BJ (cell line): ENCODE results near the gene SLC17A9. TPM values are rescaled to one million over a fixed set of nuclear protein-coding genes. Genes with fewer than 3 reads are reported as not detected.

Source experiments
- CTCF ChIA-PET: fragments of 350-600 bp; formaldehyde crosslinking; extraction: SDS; loops from one replicate; lab custom pipeline; 2021; ENCODE audit warnings: antibody characterized with exemption, inconsistent platforms; lab: Yijun Ruan, JAX
- POLR2A ChIA-PET: fragments of 300-600 bp; sonication (Branson Sonifier 250); formaldehyde crosslinking; extraction: SDS; loops from one replicate; lab custom pipeline; 2021; ENCODE audit warnings: antibody characterized with exemption; lab: Charles Lee
- DNase-seq: peaks from one replicate; pipeline ENCODE4 v3.0.0-alpha.2; 2011; ENCODE audit warnings: low read depth
- H3K27me3 ChIP-seq: 2 replicates; pipeline ENCODE4 v1.6.0; 2011; ENCODE audit warnings: low read length; ENCODE audit not compliant: control insufficient read depth, insufficient read depth
- H3K36me3 ChIP-seq: 2 replicates; pipeline ENCODE4 v1.5.1; 2011; ENCODE audit warnings: low read length; ENCODE audit not compliant: control insufficient read depth, insufficient read depth
- H3K4me3 ChIP-seq: 2 replicates; pipeline ENCODE4 v1.5.1; 2011; ENCODE audit warnings: low read depth, mild to moderate bottlenecking, control low read depth, low read length
- polyA plus RNA-seq: library from polyadenylated mRNA; depleted of rRNA; stranded (reverse); fragments of >200 nt; gene quantifications from 2 replicates; pipeline ENCODE4 v1.2.3, GENCODE V29; 2011
- TF ChIP-seq, protein P1 (sequence below): IDR thresholded peaks from 2 replicates; pipeline ENCODE4 v1.5.1; 2011; ENCODE audit warnings: low read depth, mild to moderate bottlenecking, control low read depth, inconsistent platforms, low read length, moderate library complexity; ENCODE audit not compliant: insufficient read depth

Gene SLC17A9
- polyA plus RNA-seq, 1 experiment, result 30.8 TPM

- Histone ChIP-seq H3K36me3 (peaks cover 7% of the 10 kb centered on the region), H3K27me3 (peaks cover 16% of the 10 kb centered on the region; the same call in 1 of the 2 replicates), H3K4me3 (no peak overlapping the region)
- TF ChIP-seq, protein P1, sequence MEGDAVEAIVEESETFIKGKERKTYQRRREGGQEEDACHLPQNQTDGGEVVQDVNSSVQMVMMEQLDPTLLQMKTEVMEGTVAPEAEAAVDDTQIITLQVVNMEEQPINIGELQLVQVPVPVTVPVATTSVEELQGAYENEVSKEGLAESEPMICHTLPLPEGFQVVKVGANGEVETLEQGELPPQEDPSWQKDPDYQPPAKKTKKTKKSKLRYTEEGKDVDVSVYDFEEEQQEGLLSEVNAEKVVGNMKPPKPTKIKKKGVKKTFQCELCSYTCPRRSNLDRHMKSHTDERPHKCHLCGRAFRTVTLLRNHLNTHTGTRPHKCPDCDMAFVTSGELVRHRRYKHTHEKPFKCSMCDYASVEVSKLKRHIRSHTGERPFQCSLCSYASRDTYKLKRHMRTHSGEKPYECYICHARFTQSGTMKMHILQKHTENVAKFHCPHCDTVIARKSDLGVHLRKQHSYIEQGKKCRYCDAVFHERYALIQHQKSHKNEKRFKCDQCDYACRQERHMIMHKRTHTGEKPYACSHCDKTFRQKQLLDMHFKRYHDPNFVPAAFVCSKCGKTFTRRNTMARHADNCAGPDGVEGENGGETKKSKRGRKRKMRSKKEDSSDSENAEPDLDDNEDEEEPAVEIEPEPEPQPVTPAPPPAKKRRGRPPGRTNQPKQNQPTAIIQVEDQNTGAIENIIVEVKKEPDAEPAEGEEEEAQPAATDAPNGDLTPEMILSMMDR, result no peak
- ChIA-PET CTCF (interaction anchor here (0.9 to 1.6 kb wide), 11 partner anchors 8 to 179 kb away, joined by 3 to 8 read pairs (median 3); no protein-coding TSS in a partner anchor), POLR2A (no interaction called here)
- no peak for DNase-seq
Observed at GRCh38 chr20:62971211-62971949, 18.9 kb downstream of the SLC17A9 start.

DNA sequence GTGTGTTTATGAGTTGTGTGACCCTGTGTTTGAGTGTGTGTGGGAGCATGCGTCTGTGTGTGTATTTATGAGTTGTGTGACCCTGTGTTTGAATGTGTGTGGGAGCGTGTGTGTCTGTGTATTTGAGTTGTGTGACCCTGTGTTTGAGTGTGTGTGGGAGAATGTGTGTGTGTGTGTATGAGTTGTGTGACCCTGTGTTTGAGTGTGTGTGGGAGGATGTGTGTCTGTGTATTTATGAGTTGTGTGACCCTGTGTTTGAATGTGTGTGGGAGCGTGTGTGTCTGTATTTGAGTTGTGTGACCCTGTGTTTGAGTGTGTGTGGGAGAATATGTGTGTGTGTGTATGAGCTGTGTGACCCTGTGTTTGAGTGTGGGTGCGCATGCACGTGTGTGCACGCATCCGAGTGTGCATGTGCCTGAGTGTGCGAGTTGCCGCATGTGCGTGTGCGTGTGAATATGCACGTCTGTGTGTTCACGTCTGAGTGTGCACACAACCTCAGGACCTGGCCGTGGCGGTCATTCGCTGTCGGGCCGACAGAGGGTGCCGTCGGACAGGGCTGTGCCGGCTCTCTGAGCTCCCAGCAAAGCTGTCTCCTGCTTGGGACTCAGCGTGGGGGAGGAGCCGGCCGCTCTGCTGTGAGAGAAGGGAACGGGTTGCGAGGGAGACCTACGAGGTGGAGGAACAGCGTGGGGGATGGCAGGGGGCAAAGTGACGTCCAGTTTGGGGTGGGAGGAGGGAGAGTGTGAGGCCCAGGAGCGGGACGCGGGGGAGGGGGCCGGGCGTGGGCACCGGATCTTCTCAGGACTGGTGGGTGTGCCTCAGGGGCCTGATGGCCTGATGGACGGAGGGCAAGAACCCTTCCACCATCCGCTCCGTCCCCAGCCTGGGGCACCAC, 19.7 kb downstream of the SLC17A9 start:
- ChIA-PET POLR2A (no interaction called here), CTCF (interaction anchor here (0.6 to 1.8 kb wide), 31 partner anchors 9 to 410 kb away, joined by 3 to 17 read pairs (median 4); partner anchors contain the start of gene SLC17A9)
- no peak for DNase-seq
- peak overlapping the region; percentile 32 for H3K4me3 ChIP-seq
- peaks cover 16% of the 10 kb centered on the region; the same call in 1 of the 2 replicates for H3K27me3 ChIP-seq
- H3K36me3 ChIP-seq, result peaks cover 5% of the 10 kb centered on the region
- TF ChIP-seq, protein P1, result peak; percentile 97

GRCh38 chr20:62972845-62973745, 20.6 kb downstream of the SLC17A9 start:
- TF ChIP-seq, protein P1, result no peak
- no peaks in the 10 kb centered on the region for H3K36me3 ChIP-seq
- H3K4me3 ChIP-seq, result peak overlapping the region; percentile 32
- H3K27me3 ChIP-seq, result peaks cover 17% of the 10 kb centered on the region; the same call in 1 of the 2 replicates
- CTCF ChIA-PET, result interaction anchor here (0.6 to 1.8 kb wide), 30 partner anchors 9 to 409 kb away, joined by 3 to 17 read pairs (median 4); partner anchors contain the start of gene SLC17A9
- POLR2A ChIA-PET, result no interaction called here
- DNase-seq, result no peak

DNA sequence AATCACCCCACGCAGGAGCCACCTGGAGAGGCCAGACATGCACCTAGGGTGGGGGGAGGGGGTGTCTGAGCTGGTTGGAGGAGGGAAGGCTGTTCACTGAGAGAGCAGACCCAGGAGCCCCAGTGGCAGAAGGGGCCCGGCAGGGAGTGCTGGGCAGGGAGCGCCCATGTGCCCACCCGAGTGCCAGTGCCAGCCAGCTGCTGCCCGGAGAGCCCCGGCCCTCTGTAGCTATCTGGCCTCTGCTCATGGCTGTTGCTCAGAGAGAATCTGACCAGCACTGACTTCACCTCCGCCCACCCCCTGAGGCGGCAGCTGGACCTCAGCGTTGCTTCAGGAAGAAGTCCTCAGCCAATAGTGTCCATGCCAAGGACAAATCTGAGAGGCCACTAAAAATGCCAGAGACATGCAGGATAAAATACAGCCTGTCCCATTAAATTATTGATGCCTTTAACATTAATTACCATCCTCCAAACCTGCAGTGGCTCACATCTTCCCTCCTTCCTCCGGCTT, 22.8 kb downstream of the SLC17A9 start:
- Histone ChIP-seq H3K27me3 (peaks cover 34% of the 10 kb centered on the region), H3K4me3 (no peak overlapping the region), H3K36me3 (no peaks in the 10 kb centered on the region)
- TF ChIP-seq, protein P1, result no peak
- DNase-seq, result no peak
- ChIA-PET POLR2A (no interaction called here), CTCF (interaction anchor here (0.6 to 1.5 kb wide), 3 partner anchors 40 to 81 kb away, joined by 3 to 4 read pairs (median 3); no protein-coding TSS in a partner anchor)
